Measurements from ENCODE around the gene CCDC61.

- TF ChIP-seq, protein P1, sequence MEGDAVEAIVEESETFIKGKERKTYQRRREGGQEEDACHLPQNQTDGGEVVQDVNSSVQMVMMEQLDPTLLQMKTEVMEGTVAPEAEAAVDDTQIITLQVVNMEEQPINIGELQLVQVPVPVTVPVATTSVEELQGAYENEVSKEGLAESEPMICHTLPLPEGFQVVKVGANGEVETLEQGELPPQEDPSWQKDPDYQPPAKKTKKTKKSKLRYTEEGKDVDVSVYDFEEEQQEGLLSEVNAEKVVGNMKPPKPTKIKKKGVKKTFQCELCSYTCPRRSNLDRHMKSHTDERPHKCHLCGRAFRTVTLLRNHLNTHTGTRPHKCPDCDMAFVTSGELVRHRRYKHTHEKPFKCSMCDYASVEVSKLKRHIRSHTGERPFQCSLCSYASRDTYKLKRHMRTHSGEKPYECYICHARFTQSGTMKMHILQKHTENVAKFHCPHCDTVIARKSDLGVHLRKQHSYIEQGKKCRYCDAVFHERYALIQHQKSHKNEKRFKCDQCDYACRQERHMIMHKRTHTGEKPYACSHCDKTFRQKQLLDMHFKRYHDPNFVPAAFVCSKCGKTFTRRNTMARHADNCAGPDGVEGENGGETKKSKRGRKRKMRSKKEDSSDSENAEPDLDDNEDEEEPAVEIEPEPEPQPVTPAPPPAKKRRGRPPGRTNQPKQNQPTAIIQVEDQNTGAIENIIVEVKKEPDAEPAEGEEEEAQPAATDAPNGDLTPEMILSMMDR (IDR thresholded peaks at IDR 0.05) = no peak
- TF ChIP-seq POLR2A (IDR thresholded peaks at IDR 0.05) = no peak
Observed at GRCh38 chr19:46040952-46041500, 45.8 kb downstream of the CCDC61 start, which contains the start of gene IGFL4.

All from body of pancreas (tissue), 4 donors.